PC-9 (cell line): ENCODE measurements around the gene PCGF3. TPM values are rescaled to one million over a fixed set of nuclear protein-coding genes. Genes with fewer than 3 reads are reported as not detected.

Experiments used
- BruUV-seq: library from RNA; stranded (reverse); fragments of 400-500 nt; replicated peaks from 2 replicates; lab custom pipeline; 2021; lab: Mats Ljungman, UMichigan
- CTCF ChIA-PET: fragments of 300-600 bp; sonication (Branson Sonifier 250); formaldehyde crosslinking; loops from one replicate; lab custom pipeline; 2022; ENCODE audit warnings: antibody characterized with exemption; lab: Charles Lee
- POLR2A ChIA-PET: fragments of 300-600 bp; sonication (Branson Sonifier 250); formaldehyde crosslinking; loops from one replicate; lab custom pipeline; 2022; ENCODE audit warnings: antibody characterized with exemption; ENCODE audit not compliant: unreplicated experiment; lab: Charles Lee
- DNase-seq, 2 experiments: peaks; one replicate each; pipeline versions ENCODE4 v3.0.0 to v3.0.0-alpha.2; 2015 to 2022; ENCODE audit warnings: mixed read lengths in 1 of 2
- H2AFZ ChIP-seq: fragments of 200-600 bp; sonication (generic); 2 replicates; pipeline ENCODE4 v1.8.1; 2017; ENCODE audit warnings: antibody characterized with exemption
- H3F3A ChIP-seq: fragments of 200-600 bp; sonication (generic); 2 replicates; pipeline ENCODE4 v1.8.1; 2017; ENCODE audit warnings: antibody characterized with exemption, mild to moderate bottlenecking, low read depth; ENCODE audit not compliant: insufficient read depth
- H3K27ac ChIP-seq: fragments of 200-600 bp; sonication (generic); 2 replicates; pipeline ENCODE4 v1.6.1; 2016; ENCODE audit warnings: mixed run types
- H3K27me3 ChIP-seq: fragments of 200-600 bp; sonication (generic); 2 replicates; pipeline ENCODE4 v1.6.1; 2016; ENCODE audit warnings: low read depth, mixed run types; ENCODE audit not compliant: insufficient read depth
- H3K36me3 ChIP-seq: fragments of 200-600 bp; sonication (generic); 2 replicates; pipeline ENCODE4 v1.6.1; 2016; ENCODE audit warnings: low read depth, mixed run types
- H3K4me1 ChIP-seq: fragments of 200-600 bp; sonication (generic); replicated peaks from 2 replicates; pipeline ENCODE4 v1.6.1; 2016; ENCODE audit warnings: mixed run types; ENCODE audit not compliant: insufficient read depth
- H3K4me2 ChIP-seq: fragments of 200-600 bp; sonication (generic); 2 replicates; pipeline ENCODE4 v1.6.1; 2017; ENCODE audit warnings: mixed run types
- H3K4me3 ChIP-seq: fragments of 200-600 bp; sonication (generic); 2 replicates; pipeline ENCODE4 v1.6.1; 2016; ENCODE audit warnings: mixed run types
- H3K79me2 ChIP-seq: fragments of 200-600 bp; sonication (generic); 2 replicates; pipeline ENCODE4 v1.6.1; 2017; ENCODE audit warnings: low read depth, mixed run types
- H3K9me2 ChIP-seq: fragments of 200-600 bp; sonication (generic); 2 replicates; pipeline ENCODE4 v1.8.1; 2017; ENCODE audit warnings: mild to moderate bottlenecking; ENCODE audit not compliant: insufficient read depth
- H3K9me3 ChIP-seq: fragments of 200-600 bp; sonication (generic); 2 replicates; pipeline ENCODE4 v1.8.1; 2016; ENCODE audit warnings: low read depth; ENCODE audit not compliant: insufficient read depth
- H4K20me1 ChIP-seq: fragments of 200-600 bp; sonication (generic); 2 replicates; pipeline ENCODE4 v1.8.1; 2017; ENCODE audit not compliant: insufficient read depth
- EZH2 ChIP-seq: fragments of 200-600 bp; sonication (generic); IDR thresholded peaks from 2 replicates; pipeline ENCODE4 v1.8.0; 2017; ENCODE audit warnings: antibody characterized with exemption, low read depth
- intact Hi-C: fragments of 100-400 bp; cut with micrococcal nuclease; formaldehyde crosslinking; loops from one replicate; pipeline ENCODE4 v1.10.0; 2022; ENCODE audit not compliant: unreplicated experiment
- total RNA-seq: library from RNA; stranded (reverse); gene quantifications from 2 replicates; pipeline ENCODE4 v1.2.3, GENCODE V29; 2021
- TF ChIP-seq, protein P1 (sequence below): fragments of 200-600 bp; sonication (generic); conservative IDR thresholded peaks from 2 replicates; pipeline ENCODE4 v1.6.1; 2017; ENCODE audit warnings: mixed run types, antibody characterized with exemption, mild to moderate bottlenecking, moderate library complexity

The PCGF3 gene
- total RNA-seq, 1 experiment from 2014 or later = 60.8 TPM

DNA sequence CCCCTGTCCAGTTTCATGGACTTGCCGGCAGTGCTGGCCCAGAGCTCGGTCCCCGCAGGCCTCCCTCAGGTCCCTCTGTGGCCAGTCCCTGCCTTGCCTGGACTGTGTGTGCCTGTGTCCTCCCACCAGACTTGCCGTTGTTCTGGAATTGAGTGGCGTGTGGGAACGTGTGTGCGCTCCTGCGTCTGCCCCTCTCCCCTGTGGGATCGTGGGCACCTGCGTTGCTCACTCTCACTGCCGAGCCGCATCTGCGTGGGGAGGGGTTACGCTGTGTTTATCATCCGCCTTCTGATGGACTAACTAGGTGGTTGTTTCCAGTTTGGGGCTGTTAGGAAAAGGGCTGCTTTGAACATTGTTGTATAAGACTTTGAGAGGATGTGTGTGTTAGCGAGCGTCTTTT lies 21.2 kb downstream of the PCGF3 start:
- ChIA-PET CTCF (no interaction called here), POLR2A (no interaction called here)
- intact Hi-C loops = no loop called here
- Histone ChIP-seq H2AFZ (no peak overlapping the region), H3K4me1 (no peaks in the 10 kb centered on the region), H3K79me2 (0 out of 2 replicates have a peak, but pooled peaks cover 4% of the 10 kb centered on the region), H3K4me2 (no peak overlapping the region), H3K27me3 (no peaks in the 10 kb centered on the region), H3K36me3 (no peaks in the 10 kb centered on the region), H3K4me3 (no peak overlapping the region), H3K9me2 (no peaks in the 10 kb centered on the region), H3F3A (peaks cover 10% of the 10 kb centered on the region; the same call in 1 of the 2 replicates), H4K20me1 (peaks cover 39% of the 10 kb centered on the region), H3K27ac (no peak overlapping the region), H3K9me3 (no peaks in the 10 kb centered on the region)
- no peak for DNase-seq
- TF ChIP-seq EZH2 = no peak
- TF ChIP-seq, protein P1, sequence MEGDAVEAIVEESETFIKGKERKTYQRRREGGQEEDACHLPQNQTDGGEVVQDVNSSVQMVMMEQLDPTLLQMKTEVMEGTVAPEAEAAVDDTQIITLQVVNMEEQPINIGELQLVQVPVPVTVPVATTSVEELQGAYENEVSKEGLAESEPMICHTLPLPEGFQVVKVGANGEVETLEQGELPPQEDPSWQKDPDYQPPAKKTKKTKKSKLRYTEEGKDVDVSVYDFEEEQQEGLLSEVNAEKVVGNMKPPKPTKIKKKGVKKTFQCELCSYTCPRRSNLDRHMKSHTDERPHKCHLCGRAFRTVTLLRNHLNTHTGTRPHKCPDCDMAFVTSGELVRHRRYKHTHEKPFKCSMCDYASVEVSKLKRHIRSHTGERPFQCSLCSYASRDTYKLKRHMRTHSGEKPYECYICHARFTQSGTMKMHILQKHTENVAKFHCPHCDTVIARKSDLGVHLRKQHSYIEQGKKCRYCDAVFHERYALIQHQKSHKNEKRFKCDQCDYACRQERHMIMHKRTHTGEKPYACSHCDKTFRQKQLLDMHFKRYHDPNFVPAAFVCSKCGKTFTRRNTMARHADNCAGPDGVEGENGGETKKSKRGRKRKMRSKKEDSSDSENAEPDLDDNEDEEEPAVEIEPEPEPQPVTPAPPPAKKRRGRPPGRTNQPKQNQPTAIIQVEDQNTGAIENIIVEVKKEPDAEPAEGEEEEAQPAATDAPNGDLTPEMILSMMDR = no peak
- BruUV-seq = no TSS peak

DNA sequence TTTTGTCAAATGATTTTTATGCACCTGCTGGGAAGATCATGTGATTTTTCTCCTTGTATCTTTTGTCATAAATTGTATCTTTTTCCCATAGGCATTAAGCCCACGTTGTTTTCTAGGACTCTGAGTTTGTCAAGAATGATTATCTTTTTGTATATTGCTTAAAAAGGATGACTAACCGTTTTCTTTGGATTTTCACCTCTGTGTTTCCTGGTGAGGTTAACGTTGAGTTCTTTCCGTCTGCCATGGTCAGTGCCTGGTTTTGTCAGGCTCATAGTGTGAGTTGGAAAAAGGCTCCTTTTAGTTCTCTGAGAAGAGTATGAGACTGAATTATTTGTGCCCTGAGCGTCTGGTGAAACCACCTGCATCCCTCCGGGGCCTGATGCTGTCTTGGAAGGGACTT lies 21.9 kb downstream of the PCGF3 start:
- 0 out of 2 replicates have a peak, but pooled peaks cover 4% of the 10 kb centered on the region for H3K79me2 ChIP-seq
- no peaks in the 10 kb centered on the region for H3K9me2 ChIP-seq
- peaks cover 39% of the 10 kb centered on the region for H4K20me1 ChIP-seq
- H2AFZ ChIP-seq = no peak overlapping the region
- no peaks in the 10 kb centered on the region for H3K4me1 ChIP-seq
- no peaks in the 10 kb centered on the region for H3K9me3 ChIP-seq
- H3F3A ChIP-seq = peaks cover 10% of the 10 kb centered on the region; the same call in 1 of the 2 replicates
- H3K36me3 ChIP-seq = no peaks in the 10 kb centered on the region
- H3K27me3 ChIP-seq = no peaks in the 10 kb centered on the region
- 0 out of 2 replicates have a peak overlapping the region, but pooled peaks have one; percentile 10 for H3K27ac ChIP-seq
- no peak for DNase-seq
- TF ChIP-seq, protein P1 = no peak
- no peak for TF ChIP-seq EZH2
- no peak overlapping the region for H3K4me2 ChIP-seq
- no TSS peak for BruUV-seq
- no peak overlapping the region for H3K4me3 ChIP-seq
- ChIA-PET POLR2A (no interaction called here), CTCF (no interaction called here)
- intact Hi-C loops = no loop called here

- no peak for TF ChIP-seq EZH2
- TF ChIP-seq, protein P1 = no peak
- H3K27ac ChIP-seq = no peak overlapping the region
- no peak for DNase-seq
- H3K4me1 ChIP-seq = no peaks in the 10 kb centered on the region
- peaks cover 37% of the 10 kb centered on the region for H4K20me1 ChIP-seq
- no peaks in the 10 kb centered on the region for H3K27me3 ChIP-seq
- BruUV-seq = no TSS peak
- no peaks in the 10 kb centered on the region for H3K9me3 ChIP-seq
- H2AFZ ChIP-seq = no peak overlapping the region
- H3K9me2 ChIP-seq = no peaks in the 10 kb centered on the region
- H3K79me2 ChIP-seq = 0 out of 2 replicates have a peak, but pooled peaks cover 4% of the 10 kb centered on the region
- no peak overlapping the region for H3K4me3 ChIP-seq
- no peak overlapping the region for H3K4me2 ChIP-seq
- ChIA-PET POLR2A (no interaction called here), CTCF (no interaction called here)
- H3K36me3 ChIP-seq = 0 out of 2 replicates have a peak, but pooled peaks cover 4% of the 10 kb centered on the region
- intact Hi-C loops = no loop called here
- H3F3A ChIP-seq = peaks cover 10% of the 10 kb centered on the region; the same call in 1 of the 2 replicates
These were observed 24.0 kb downstream of the PCGF3 start for GRCh38 chr4:729336-730315.
